GM18907 (cell line): ENCODE results near the gene KRT71.

ENCODE experiments used
- ATAC-seq: cut with Tn5 transposase; IDR thresholded peaks from one replicate; pipeline ENCODE4 v1.9.1; 2021; ENCODE audit warnings: mild to moderate bottlenecking, moderate library complexity; ENCODE audit not compliant: unreplicated experiment

Gene KRT71

DNA sequence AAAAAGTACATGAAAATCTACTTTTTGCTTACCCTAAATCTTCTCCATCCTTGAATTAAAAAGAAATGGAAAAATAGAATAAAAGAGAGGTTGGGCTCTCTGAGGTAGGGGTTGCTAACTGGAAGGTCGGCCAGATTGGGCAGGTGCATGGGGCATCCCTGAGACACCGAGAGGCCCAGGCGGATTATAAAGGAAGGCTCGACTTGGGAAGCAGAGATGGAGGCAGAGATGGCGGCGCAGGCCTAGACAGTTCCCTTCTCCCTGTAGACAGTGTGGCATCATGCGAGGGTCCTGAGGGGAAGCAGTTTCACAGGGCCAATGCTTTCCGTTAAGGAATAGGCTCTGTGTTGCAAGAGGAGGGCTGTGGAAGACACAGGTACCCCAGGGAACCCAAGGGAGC is 24.4 kb upstream of the KRT71 start:
- ATAC-seq = no peak

DNA sequence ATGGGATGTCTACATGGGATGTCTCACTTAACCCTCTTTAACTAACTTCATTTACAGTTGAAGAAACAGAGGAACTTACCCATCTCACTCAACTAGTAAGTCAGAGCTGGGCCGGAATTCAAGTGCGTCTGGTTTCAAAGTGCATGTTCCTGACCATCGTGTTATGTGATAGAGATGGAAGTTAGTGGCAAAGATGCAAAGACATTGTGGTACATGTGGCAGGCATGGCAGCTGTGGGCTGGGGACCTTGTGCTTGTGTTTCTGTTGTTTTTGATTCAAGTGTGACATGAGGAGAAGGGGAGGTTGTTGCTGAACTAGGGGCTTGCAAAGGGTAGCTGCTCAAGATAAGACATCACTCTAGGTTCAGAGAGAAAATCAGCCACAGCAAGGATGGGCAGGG is 23.0 kb upstream of the KRT71 start:
- no peak for ATAC-seq

DNA sequence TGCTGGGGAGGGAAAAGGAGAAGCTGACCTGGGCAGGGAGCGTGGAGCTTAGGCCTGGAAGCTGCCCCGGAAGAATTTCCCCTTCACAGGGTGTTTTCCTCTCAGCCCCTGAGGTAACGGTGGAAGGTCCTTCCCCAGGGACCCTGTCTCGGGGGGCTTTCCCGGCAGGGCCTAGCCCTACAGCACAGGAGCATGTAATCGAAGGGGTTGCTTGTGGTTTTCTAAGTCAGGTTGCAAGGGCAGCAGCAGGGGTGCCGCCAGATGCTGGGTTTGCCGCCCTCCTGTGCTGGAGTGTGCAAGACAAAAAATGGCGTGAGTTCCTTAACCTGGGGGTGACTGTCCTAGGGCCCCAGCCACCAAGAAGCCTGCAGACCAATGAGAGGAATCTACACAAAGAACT is 22.3 kb upstream of the KRT71 start:
- ATAC-seq = no peak

DNA sequence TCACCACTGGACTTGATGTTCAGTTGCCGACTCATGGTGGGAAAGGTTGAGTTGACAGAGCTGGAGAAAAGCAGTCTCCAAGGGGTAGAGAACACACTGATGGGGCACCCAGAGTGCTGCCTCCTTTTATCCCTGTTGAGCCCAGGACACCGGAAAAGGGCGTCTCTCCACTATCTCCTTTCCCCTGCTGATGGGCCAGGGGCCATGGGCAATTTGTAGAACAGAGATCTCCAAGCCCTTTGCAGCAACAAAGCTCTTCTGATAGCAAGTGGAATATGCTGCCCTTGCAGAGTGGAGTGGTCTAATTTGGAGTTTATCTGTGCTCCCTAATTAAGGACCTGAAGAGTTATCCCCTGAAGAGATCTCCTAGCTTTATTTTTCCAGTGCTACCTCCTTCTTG is 20.8 kb upstream of the KRT71 start, which contains the start of gene KRT74:
Gene KRT74 (minus strand): TSS at position 101 of the 400 bp plus-strand sequence. CDS start 66 bp downstream, at position 35.
- no peak for ATAC-seq

DNA sequence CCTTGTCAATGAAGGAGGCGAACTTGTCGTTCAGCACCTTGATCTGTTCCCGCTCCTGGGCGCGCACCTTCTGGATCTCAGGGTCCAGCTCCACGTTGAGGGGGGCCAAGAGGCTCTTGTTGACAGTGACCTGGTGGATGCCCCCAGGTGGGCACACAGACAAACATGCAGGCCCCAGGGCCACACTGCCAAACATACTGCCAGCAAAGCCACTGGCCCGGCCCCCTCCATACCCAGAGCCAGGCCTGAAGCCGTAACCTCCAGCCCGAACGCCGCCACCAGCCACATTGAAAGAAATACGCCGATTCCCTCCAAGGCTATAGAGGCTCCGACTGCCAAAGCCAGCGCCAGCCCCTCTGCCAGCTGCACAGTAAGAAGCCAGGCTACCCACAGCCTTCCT is 20.4 kb upstream of the KRT71 start:
- no peak for ATAC-seq

DNA sequence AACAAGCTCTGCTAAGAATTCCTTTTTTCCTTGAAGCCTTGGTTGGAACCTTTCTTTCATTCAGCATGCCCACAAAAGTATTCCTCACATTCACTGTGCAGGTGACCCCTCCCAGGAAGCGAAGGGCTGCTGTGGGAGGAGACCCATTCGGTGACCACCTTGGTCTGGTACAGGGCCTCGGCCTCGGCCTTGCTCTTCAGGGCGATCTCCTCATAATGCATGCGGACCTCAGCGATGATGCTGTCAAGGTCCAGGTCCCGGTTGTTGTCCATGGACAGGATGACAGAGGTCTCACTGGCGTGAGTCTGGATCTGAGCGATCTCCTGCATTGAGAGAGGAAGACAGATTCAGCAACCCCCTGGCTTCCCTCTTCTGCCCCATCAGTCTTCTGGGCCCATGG is 17.6 kb upstream of the KRT71 start:
- no peak for ATAC-seq

DNA sequence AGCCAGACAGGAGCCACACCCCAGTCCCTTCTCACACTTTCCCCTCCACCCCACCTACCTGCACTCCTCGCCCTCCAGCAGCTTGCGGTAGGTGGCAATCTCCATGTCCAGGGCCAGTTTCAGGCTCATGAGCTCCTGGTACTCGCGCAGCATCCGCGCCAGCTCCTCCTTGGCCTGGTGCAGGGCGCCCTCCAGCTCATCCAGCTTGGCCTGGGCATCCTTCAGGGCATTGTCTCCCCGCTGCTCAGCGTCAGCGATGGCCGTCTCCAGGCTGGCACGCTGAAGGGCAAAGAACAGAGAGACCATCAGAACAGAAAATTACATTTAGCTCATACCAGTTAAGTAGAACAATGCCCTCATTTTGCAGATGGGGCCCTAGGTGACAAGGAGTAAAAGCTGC is 15.2 kb upstream of the KRT71 start:
- ATAC-seq = no peak

DNA sequence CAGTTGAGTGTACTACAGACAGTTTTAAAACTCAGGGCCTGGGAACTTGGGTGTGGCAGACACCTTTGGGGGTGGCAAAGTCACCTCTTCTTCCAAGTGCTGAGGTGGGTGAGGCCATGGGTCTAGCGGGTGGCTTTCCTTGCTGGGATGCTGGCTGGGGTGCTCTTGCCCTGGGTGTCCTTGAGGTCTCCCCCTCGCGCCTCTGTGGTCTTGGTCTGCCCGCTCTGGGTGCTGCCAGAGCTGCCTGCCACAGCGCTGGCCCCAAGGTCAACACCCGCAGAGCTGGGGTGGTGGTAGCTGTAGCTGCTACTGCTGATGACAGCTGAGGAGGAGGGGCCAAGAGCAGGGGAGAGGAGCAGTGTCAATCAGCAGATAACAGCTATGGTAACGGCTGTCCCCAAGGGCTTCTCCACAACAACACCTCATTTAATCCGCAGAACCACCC is 13.9 kb upstream of the KRT71 start:
- no peak for ATAC-seq

DNA sequence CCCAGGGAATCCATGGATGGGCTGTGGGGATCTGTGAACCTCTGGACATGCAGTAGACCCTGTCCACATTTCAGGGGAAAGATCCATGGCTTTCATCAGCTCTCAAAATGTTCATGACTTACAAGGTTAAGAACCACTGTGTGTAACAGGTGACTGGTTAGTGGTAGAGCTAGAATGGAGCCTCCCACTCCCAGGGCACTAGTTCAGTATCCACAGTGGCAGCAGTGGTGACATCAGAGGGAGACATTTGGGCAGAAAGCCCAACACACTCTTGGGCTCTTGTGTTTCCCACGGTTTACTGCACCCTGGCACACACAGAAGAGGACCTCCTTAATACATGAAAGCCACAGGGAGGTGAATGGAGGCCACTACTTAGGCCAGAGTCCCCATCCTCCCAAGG is 11.6 kb upstream of the KRT71 start:
- no peak for ATAC-seq

DNA sequence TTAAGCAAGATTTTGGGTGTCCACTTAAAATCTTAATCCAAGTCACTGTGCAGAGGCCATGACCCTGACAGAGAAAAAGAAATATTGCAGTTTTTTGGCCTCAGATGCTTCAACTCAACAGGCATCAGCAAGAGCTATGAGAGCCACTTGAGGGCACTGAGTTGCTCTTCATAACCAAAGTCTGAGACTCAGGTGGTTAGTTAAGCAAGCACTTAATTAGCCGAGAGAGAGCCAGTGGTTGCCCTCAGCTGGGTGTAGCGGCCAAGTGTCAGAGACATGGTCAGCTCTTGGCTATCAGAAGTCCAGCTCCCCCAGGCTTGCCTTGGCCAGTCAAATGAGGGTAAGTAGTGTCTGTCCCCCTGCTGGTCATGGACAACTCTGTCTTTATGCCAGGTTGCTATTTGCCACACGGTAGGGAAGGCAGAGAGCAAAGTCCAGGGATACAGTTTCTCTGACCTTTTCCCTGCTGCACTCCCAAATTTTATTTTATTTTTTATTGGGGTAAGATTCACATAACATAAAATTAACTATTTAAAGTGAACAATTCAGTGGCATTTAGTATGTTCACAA is 9.0 kb upstream of the KRT71 start:
- no peak for ATAC-seq

DNA sequence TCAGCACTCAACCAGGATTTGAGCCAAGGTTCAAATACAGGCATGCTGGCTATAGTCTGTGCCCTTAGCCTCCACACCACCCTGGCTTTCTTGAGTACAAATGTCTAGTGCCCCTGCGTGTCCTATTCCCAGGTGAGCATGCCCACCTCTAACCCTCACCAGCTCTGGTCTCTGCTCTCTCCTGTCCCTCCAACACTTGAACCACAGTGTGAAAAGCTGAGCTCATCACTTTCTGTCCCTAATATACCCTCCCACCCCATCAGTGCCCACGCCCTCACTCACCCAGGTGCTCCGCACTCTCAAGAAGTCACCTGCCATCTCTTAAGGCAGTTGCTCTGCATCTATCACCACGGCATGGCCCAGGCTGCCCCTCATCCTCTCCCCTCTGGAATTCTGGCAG is 7.0 kb upstream of the KRT71 start:
- ATAC-seq = no peak

DNA sequence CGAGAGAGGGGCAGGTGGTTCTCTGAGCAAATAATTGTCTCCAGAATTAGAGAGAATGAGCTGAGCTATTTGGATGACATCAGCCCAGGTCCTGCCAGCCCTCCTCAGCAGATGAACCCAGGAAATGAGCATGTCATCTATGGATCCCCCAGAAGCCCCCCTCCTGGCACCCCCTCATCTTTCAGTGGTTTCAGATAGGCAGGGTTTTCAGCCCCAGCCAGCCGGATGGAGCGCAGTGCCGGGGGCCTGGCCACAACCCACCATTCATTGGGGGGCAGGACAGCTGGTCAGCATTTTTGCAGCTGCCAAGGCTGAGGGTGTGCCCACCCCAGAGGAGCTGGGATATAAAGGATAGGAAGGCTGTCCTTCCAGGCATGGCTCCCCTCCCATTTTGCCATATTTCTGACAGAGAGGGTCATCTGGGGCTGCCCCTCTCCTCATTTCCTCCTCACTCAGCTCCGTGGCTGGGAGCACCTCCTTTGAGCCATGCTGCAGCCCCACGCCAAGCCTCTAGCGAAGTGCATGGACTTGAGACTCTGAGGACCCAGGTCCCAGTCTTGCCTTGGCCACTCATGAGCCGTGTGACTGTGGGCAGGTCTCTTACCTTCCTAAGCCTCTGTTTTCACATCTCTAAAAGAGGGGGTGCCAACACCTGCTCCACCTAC is 6.0 kb upstream of the KRT71 start:
- ATAC-seq = no peak

DNA sequence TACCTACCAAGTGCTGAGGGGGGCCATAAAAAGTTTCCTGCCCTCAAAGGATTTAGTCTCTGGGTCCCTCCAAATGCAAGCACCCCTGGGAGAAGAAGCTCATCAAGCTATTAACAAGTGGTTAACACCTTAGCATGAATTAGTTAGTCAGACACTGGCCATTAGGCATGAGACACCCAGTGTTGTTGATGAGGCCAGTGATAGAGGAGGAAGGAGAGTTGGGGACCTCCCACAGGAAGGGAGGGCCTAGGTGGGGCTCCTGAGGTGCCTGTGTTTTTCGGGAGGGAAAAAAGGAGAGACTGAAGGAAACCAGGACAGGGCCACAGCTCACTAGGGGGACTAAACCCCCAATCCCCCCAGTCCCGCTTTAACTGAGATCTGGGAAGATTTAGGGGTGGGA is 4.5 kb upstream of the KRT71 start:
- no peak for ATAC-seq

DNA sequence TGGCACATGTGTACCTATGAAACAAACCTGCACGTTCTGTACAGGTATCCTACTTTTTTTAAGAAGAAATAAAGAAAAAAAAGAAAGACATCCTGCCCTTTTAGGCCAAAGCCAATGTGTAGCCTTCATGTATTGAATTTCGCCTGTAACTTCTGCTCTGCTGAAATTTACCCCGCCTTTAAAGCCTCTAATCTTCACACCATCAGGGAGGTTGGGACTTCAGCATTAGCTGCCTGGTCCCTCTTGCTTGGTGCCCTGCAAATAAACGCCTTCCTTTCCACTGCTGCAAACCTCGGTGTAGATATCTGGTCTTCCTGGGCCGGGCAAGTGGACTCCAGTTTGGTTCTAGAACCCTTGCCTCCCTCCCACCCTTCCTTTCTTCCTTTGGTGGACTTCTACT is 2.6 kb upstream of the KRT71 start:
- ATAC-seq = no peak

DNA sequence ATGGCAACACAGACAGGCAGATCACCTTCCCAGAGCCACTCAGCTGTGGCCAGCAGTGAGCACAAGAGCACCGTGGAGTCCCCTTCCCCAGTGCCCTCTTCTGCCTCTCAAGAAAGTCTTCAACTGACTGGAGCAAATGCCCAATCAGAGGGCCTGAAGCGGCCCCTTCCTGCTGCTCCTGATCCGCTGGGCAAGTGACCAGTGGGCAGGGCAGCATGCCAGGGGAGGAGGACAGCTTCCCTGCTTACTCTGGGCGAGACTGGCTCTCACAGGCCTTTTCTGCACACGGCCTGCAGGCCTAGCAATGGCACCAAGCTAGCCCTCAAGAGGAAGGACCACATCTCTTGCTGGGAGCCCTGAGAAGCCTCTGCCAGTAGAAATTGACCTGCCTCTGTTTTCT is 890 bp downstream of the KRT71 start:
- ATAC-seq = no peak

DNA sequence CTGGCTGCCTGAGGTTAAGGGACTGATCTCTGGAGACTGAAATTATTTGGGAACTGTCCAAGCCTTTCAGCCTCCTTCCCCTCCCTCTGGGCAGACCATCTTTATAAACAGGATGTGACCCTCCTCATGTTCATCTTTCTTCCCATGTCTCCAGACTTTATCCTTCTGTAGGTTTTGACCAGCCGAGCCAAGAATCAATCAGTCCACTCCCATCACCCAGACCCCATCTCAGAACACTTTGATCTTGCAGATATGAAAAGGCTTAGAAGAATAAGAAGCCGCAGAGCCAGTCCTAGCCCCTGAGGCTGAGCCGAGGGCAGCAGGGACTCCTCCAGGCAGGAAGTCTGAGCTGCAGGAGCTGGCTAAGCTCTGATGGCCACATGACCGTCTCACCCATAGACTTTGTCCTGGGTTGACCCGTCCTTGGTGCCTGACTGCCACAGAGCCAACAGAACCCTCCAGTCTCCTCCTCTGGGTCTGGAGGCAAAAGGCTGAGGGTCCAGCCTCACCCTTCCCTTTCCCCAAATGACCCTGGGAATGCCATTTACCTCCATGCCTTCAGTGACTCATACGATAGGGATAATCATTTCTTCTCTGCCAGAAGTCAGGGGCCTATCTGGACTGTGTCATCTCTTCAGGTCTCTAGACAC is 1.6 kb downstream of the KRT71 start:
- no peak for ATAC-seq

DNA sequence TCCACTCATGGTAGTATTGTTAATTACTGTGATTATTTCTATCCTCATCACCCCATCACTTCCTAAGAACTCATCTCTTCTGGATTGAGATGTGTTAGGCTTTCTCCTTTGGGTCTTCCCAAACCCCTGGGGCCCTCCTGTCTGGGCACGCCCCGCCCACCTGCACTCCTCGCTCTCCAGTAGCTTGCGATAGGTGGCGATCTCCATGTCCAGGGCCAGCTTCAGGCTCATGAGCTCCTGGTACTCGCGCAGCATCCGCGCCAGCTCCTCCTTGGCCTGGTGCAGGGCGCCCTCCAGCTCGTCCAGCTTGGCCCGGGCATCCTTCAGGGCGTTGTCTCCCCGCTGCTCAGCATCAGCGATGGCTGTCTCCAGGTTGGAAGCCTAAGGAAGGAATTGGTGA is 6.8 kb downstream of the KRT71 start:
- no peak for ATAC-seq

DNA sequence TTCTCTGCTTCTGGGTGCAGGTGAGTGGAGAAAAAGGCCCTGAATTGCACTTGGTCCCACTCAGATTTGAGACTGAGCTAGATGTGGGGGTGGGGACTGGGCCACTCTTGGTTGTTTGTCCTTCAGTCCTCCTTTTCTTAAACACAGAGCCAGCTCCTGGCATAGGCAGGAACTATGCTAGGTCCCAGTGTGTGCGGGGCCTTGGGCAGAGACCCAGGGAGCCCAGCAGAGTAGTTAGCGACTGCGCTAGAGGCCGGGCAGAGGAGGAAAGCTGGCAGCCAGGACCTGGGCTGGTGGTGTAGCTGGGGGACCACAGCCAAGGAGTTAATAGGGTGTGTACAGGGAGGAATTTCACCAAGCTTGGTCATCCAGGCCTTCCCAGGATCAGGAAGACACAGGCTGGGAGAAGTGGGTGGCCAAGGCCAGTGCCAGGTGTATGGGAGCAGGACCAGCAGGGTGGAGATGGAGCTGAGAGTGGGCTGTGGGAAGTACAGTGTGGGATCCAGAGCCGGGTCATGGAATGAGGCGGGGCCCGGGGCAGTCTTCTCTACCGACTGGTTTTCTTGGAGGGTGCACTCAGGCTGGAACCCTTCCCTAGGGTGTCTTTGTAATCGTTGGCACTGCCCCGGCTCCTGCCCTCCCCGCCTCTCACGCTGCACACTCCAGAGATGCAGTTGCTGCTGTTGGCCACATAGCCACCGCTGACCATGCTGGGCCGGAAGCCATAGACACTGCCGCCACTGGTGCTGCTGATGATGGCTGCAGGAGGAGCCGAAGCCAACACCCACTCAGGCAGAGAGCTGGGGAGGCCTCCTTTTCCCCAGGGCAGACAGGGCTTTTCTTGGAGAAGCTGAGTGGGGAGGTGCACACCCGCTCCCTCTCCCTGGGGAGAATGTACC is 8.7 kb downstream of the KRT71 start:
- ATAC-seq = no peak

DNA sequence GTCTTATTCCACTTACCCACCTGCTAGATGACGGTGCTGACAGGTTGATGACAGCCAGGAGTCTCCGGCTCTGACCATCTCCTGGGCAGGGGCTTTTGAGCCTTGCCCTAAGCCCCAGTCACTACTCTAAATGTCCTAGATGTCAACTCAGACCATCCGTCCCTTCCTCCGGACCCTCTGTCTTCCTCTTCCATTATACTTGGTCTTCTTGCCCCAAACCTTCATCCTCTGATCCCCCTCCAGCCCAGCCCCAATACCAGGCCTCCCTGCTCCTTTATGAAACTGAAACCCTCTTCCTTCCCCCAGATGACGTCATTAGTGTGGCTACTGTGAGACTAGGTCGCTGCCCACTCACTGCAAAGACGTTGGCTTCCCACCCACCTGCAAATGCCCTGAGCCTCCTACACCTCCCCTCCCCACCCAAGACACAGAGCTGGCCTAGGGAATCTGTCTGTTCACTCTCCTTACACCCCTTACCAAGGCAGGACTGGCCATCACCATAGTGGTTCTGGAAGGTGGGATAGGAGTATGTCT is 10.1 kb downstream of the KRT71 start:
- ATAC-seq = no peak

DNA sequence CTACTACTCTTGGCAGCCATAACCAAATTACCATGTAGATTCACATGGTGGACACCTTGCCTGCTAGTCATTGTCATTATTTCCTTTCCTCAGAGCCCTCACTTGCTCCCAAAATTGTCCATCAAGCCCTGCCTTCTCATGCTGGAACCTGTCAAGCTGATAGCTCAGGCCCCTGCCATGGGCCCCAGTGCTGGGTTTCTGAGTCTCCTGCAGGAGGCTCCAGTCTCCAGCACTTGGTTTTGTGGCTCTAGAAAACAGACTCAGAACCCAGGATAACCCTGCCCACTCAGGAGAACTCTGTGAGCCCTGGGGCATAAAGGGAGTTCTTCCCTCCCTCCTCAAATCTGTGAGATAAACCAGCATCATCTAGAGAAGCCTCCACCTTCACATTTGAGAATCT is 10.8 kb downstream of the KRT71 start:
- no peak for ATAC-seq

DNA sequence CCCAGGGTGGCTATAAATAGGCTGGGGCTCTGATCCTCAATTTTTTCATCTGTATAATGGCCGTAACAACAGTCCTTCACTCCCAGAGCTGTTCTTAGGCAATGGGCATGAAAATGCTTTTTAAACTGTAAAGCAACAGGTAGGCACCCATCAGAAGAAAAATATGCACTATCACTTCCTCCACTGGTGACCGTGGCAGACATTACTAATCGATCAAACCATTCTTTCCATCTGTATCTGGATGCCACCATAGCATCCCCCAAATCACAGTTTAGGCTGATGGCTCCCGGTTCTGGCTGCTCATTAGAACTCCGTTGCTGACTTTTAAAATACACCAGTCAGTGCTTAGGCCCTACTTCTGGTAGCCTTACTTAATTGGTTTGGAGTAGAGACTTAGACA is 11.2 kb downstream of the KRT71 start:
- ATAC-seq = no peak
